Loucy (cell line): ENCODE results near the gene LRCH2.

ENCODE experiments used
- CTCF ChIP-seq: fragments of 200-600 bp; sonication (generic); conservative IDR thresholded peaks from 2 replicates; pipeline ENCODE4 v1.5.1; 2014; ENCODE audit warnings: mild to moderate bottlenecking, antibody characterized with exemption, low read length
- EZH2phosphoT487 ChIP-seq: fragments of 200-600 bp; IDR thresholded peaks from 2 replicates; pipeline ENCODE4 v1.6.1; 2018; ENCODE audit warnings: antibody characterized with exemption, mild to moderate bottlenecking, moderate library complexity, borderline replicate concordance

DNA sequence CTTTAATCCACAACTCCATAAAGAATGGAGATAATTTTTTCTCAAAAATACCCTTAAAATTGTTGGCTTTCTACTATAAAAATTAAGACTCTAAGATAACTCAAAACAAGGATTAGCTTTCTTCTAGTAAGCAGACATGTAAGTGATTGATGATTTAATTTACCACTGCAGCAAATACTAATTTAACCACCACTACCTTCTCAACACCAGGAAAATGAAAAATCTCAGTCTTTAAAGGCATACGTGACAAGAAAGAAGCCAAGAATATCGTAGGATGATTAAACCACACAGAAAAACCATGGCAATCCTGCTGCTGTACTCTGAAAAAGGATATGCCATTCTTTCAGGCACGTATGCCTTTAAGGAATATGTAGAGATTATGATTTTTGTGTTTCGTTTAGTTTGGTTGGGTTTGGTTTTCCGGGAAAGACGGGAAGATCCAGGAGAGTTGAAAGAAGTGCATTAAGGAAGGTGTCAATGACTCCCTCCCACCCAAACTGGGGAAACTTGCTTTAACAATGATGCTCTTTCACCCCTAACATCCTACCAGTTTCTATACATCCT lies 881 bp downstream of the LRCH2 start:
- no peak for TF ChIP-seq EZH2phosphoT487
- TF ChIP-seq CTCF, result no peak
